ENCODE results near the gene PTCD2. TPM values are rescaled to one million over a fixed set of nuclear protein-coding genes. Genes with fewer than 3 reads are reported as not detected.

PTCD2 gene
- polyA plus RNA-seq, 3 donors: 11.3 to 11.7 (median 11.5) TPM

DNA sequence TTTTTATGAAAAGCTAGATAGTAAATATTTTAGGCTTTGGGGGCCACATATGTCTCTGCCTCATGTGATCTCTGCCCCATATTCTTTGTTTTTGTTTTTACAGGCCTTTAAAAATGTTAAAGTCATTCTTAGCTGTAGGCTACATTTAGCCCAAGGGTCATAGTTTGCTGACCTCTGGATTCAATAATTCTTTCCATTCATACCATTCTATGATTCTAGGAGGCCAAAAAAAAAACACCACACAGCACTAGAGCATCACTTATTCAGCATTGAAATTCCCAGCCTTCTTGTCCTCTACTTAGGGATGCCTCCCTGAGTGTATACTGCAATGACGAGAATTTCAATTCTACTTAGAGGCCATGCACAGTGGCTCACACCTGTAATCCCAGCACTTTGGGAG lies 17.0 kb downstream of the PTCD2 start:
- no peak for DNase-seq (ENCODE audit: low read depth in 3 of 3, low spot score in 2 of 3)

DNA sequence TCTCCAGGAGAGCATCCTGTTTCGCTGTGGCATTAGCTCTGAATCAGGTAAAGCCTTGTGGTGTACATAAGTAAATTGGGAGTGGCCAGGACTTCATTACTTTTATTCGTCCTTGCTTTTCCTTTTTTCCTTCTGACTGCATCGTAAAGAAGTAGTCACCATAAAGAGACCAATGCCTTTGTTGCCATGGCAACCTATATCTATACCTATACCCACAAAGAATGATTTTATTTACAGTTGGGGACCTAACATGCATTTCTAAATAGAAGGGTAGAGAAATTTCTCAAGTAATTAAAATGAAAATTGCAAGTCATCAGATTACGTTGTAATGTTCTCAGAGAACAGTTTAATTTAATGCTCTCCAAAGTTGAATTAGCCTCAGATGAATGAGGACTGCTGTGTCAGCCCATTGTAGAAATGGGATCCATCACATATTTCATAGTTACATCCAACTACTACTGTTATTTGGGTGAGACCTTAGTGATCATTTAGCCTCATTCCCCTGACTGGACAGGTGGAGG lies 18.6 kb downstream of the PTCD2 start:
- no peak for DNase-seq (ENCODE audit: low read depth in 3 of 3, low spot score in 2 of 3)

DNA sequence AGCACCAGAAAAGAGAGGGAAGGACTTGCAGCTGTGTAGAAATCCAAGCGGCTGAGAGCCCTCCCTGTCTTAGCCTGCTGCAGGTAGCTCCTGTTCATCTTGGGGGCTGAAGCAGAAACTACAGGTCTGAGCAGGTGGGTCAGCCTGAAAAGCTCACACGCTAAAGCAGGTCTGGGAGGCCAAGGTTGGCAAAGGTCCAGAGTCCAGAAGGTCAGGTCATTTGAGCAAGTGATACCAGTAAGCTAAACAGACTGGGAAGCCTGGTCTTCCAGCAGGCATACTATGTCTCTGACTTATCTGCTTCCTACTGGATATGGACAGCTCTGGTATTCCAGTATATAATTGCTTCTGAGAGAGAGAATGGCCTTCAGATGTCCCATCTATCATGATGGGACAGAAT lies 26.2 kb downstream of the PTCD2 start:
- no peak for DNase-seq (ENCODE audit: low read depth in 3 of 3, low spot score in 2 of 3)

DNA sequence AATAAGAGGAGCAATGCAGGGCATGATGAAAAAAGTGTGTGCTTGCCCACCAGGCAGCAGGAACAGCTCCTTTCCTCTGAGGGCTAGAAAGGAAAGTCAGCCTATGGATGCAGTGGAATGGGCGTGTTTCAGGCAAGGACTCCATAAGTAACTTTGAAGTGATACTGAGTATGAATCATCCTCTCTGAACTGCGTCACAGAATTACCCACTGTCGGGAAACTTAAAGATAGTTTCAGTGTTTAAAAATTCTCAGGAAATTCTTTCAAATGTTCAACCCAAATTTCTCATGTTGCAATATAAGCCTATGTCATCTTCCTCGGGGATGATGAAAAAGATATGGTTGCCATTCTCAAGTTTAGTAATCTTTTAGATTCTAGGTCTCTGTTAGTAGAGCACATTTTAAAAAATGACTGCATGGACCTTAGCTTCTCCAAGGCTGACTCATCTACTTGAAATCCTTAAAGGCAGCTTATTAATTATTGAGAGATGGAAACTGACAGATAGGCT lies 27.7 kb downstream of the PTCD2 start:
- DNase-seq (ENCODE audit: low read depth in 3 of 3, low spot score in 2 of 3): no peak

DNA sequence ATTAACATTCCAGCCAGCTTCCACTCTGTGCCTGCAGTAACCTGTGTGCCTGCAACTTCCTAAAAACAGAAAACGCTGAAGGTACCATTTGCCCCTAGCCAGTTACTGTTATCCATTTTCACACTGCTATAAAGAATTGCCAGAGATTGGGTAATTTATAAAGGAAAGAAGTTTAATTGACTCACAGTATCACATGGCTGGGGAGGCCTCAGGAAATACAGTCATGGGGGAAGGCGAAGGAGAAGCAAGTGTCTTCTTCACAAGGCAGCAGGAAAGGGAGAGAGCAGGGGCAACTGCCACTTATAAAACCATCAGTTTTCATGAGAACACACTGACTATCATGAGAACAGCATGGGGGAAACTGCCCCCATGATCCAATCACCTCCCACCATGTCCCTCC lies 31.2 kb downstream of the PTCD2 start:
- DNase-seq (ENCODE audit: low read depth in 3 of 3, low spot score in 2 of 3): no peak

DNA sequence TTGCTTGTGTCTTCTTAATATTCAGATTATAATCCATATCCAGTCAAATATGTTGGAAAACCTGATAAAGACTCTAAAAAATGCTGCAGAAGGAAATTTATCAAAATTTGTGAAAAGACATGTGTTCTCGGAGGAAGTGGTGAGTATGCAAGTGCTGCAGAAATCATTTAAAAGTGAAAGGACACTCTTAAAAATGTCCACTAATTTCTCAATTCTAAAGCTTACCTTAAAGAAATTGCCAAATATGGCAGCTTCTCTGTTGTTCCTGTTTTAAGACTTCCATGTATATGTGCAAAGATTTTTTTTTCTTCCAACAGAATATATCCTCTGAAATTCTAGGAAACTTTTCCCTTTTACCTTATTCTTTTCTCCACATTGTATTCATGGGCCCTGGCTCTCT lies 32.4 kb downstream of the PTCD2 start:
- no peak for DNase-seq (ENCODE audit: low read depth in 3 of 3, low spot score in 2 of 3)

DNA sequence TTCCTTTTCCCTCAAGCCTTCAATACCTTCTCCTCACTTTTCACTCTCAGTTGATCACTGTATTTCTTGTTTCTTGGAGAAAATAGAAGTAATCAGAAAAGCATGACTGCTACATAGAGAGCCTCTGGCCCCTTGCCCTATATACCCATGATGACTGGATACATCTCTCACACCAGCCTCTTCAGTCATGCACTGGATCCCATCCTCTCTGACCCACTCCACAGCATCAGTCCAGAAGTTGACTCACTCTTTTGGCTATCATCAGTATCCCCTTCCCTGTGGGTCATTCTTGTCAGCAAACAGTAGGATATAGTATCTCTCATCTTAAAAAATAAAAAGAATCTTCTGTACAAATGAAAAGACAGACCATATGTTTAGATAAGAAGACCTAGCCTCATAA lies 32.9 kb downstream of the PTCD2 start:
- DNase-seq (ENCODE audit: low read depth in 3 of 3, low spot score in 2 of 3): no peak

DNA sequence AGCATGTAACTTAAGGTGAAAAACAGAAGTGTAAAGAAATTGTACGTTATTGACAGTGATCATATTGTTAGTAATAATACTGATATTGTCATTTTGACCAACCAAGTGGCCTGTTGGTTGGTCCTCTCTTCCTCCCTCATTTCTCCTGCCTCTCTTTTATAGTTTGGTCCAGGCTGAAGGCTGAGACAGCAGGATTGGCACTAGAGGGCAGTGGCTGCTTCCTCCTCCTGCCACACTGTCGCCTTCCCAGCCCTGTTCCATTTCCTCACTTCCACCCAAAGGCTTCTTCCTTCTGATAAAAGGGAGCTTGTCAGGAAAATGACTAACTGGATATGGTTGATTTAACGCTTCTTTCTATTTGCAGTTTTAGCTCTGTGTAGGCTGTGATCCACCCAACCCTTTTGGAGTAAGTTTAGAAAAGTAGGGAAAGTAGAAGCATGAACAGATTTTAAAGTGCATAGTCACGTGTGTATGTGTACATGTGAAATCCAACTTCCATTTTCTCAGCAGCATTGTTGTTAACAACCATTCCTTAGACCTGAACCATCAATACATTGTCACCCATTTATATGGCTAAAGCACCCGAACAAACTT lies 35.6 kb downstream of the PTCD2 start:
- no peak for DNase-seq (ENCODE audit: low read depth in 3 of 3, low spot score in 2 of 3)

DNA sequence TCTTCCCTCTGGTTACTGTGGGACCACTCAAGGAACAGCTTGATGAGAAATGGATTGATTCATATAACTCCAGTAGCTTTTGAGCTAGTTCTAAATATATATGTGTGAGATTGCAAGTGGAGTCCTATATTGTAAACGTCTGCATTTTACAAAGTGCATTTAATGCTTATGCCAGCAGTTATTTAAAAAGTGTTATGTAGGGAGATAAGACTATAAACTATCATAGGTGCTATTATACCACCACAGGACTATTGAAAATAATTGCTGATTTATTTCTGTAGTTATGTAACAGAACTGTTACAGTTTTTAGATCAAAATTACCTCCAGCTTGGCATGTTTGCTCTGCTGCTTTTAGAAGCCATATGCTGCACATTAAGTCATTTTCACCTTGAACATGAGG lies 36.2 kb downstream of the PTCD2 start:
- no peak for DNase-seq (ENCODE audit: low read depth in 3 of 3, low spot score in 2 of 3)

DNA sequence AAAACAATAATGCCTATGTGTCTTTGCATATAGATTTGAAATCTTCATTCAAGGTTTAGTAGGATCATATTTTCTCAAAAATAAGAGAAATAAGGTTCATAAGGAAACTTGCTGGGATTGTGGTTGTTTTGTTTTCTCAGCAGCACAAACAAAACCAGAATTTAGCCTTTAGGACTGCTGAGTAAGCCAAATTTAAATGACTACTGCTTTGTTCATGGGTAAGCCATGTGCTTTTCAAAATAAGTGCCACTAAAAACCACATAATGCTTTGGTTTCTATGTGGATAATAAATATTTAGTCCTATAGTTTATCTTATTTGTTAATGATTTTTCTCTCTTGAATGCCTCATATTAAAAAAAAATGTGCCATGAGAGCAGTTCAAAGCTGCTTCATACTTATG lies 38.8 kb downstream of the PTCD2 start:
- DNase-seq (ENCODE audit: low read depth in 3 of 3, low spot score in 2 of 3): no peak

DNA sequence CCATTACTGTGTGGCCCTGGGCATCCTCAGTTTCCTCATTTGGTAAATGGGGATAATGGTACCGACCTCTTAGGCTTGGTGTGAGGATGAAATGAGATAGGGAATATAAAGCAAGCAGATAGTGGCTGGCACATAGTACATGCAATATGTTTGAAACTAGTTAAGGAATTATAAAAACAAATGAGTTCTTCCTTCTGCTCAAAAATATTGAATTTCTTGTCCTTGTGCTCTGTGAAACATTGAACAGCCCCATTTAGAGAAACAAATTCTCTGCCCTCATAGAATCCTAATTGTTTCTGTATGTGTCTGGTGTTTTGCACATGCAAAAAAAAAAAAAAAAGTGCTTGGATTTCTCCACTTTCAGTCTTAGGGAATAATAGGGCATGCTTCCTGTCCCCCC lies 39.7 kb downstream of the PTCD2 start:
- DNase-seq (ENCODE audit: low read depth in 3 of 3, low spot score in 2 of 3): no peak

DNA sequence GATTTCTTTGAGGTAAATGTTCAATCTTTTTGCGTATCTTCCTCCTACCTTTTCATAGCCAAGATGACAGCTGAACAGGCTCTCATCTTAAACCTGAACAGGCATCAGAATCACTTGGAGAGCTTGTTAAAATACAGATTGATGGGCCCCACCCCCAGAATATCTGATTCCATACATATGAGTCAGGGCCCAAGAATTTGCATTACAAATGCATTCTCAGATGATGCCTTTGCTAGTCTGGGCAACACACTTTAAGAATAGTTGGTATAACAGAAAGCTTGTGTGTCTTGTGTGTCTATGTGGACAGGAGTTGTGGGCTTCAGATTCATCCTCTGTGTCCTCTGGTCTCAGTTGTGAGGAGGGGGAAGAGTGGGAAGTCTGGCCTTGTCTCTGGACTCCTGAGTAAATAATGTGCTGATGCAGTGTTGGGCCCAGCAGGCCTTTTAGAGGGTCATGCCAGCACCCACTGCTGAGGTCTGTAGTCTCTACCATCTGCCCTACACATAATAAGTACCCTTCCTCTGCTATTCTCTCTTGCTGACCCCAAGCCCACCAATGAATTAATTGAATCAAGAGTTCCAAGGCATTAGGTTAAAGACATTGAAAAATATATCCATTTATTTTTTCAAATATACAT lies 43.1 kb downstream of the PTCD2 start:
- DNase-seq (ENCODE audit: low read depth in 3 of 3, low spot score in 2 of 3): no peak

DNA sequence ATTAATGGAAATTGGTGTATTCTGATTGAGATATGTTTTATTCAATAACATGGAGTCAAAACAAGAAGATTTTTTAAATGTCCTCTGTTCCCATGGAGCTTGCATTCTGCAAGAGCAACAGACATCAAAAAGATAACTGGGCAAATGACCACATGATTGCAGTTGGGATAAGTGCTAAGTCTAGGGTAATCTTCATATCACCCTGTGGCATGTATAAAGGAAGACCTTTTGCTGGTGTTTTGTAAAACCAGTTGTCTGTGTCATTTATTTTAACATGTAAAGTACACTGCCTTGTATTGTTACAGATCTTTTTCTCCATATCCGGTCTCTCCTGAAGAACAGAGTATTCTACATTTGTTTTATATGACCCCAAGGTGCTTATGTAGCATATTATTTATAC lies 44.0 kb downstream of the PTCD2 start:
- DNase-seq (ENCODE audit: low read depth in 3 of 3, low spot score in 2 of 3): no peak

DNA sequence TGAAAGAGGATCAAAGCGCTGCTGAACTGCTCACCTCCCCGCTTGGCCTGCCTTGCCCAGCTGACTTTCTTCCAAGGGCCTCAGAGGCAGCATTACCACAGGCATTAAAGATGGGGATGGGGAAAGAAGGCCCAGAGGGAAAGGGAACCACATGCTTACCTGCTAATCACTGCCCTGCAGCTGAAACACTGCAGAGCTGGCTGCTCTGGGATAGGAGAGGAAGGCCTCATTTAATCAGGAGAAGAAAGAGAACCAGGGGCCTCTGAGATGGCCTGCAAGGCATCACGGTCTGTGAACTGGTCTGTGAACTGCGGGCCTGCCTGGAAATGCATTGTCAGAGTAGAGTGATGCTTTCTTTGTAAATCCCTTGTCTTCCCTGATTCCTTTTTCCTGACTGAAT lies 44.8 kb downstream of the PTCD2 start:
- no peak for DNase-seq (ENCODE audit: low read depth in 3 of 3, low spot score in 2 of 3)

DNA sequence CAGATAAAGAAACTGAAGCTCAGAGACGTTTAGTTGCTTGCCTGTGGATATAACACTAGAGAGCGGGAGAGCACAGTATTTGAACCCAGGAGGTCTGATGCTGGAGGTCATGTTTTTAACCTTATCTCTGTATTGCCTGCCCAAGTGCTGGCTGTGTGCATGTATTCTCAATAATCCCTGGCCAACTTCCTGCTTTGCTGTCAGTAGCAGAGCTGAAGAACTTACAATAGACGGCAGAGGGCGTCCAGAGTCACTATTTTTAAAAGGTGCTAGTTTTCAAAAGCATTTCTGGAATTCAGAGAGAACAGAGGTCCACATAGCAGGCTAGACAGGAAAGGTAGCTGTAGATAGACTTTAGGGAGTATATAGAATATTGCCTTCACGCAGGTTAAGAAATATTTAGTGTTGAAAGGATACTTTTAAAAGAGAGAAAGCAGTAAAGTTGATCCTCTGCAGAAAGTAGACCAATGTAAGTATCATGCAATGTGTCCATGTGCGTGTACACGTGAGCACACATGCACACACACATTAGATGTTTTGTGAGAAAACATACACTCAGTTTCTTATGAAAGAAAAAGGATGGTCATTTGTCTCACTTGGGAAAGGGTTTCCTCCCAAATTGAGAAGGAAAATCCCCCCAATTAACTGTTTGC lies 46.3 kb downstream of the PTCD2 start:
- DNase-seq (ENCODE audit: low read depth in 3 of 3, low spot score in 2 of 3): peak; percentile 49 to 57 (median 51)

DNA sequence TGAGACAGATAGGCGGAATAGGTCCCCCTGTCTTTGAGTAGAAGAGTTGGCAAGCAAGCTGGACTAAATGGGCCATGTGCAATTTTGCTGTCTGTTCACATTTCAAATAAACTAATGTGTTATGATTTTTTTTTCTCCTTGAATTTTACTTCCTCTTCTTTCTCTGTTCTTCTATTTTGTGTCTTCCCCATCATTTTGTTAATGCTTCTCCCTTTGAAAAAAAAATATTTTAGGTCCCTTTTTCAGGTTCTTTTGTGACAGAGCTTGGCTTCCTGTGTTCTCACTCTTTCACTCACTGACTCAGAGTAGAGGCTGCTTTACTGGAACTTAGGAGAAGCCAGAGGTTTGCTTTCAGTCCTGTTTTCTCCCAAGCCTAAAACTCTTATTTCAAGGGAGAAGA lies 48.1 kb downstream of the PTCD2 start:
- no peak for DNase-seq (ENCODE audit: low read depth in 3 of 3, low spot score in 2 of 3)

DNA sequence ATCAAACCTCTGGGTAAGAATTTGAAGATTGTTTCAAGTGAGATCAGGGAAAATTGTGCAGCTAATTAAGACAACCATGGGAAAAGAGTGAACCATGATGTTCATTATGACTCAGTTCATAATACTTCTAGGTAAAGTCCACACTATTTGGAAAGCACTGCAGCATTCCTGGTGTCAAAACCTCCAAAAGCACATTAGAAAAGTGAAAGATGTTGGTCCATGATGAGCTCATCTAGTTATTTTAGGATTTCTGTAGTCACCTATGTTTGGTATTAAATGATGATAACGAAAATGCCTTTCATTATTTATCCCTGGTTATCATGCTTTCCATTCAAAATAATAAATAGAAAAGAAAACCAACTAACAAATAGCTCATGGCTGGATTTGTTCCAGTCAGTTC lies 49.1 kb downstream of the PTCD2 start:
- DNase-seq (ENCODE audit: low read depth in 3 of 3, low spot score in 2 of 3): no peak

DNA sequence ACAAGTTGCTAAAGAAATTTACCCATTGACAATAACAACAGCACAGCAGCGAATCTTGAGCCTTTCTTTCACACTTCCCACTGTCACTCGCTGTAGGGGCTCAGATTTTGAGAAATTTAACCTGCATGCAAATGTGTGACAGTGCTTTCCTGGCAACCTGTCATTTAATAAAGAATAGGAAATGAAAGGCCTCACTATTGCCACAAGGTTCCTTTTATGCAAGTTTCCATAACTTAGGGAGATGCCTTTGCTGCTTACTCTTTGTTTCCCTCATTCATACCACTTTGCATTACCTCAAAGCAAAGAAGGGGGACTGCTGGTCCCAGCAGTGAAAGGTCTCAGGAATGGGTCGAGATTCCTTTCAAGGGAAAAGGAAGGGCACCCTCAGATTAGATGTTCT lies 49.5 kb downstream of the PTCD2 start:
- no peak for DNase-seq (ENCODE audit: low read depth in 3 of 3, low spot score in 2 of 3)

DNA sequence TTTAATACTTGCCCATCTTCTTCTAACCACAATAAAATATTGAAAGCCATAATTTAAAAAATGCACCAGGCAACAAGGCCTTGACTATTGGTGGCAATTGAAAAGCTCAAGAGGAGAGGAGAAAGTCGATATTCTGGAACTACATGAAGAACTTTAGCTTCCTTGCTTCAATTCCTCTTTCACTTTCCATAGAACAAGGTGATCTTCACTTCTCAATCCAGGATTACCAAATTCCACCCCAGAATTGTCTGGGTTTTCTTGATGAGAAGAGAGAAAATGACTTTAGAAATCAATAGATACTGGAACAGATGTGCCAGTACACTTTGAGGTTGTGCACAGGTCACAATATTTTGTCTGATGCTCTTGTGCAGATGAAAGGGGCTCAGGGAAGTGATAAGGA lies 52.2 kb downstream of the PTCD2 start:
- DNase-seq (ENCODE audit: low read depth in 3 of 3, low spot score in 2 of 3): no peak

DNA sequence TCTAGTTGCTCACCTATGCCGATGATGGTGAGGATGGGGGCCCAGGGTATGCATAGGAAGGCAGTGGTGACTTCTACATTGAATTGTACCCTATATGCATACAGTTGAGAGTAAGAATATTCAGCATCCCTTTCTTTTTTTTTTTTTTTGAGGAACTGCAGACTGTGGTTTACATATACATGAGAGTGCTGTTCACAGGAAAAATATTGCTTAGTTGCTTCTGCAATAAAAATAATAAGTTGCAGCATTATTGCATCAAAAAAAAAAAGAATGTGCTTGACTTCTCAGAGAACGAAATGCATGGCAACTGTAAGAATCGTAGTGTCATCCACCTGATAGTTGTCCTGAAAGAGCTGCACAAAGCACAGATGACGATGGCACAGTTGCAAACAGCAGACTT lies 52.8 kb downstream of the PTCD2 start:
- DNase-seq (ENCODE audit: low read depth in 3 of 3, low spot score in 2 of 3): no peak

DNA sequence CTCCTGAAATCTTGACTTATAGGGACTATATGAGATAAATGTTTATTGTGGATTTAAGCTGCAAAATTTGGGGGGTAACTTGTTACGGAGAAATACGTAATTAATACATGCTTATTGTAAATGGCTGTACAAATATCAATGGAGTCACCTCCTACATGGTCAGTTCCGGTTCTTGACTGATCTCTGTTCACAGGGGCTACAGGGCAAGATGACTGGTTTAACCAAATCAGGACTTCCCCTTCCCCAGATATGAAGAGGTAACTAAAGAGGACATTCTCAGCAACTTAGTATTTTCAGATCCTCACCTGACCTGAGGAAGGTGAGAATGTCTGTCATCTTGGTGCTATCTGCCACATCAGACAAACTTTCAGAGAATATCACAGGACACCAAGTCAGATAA lies 54.7 kb downstream of the PTCD2 start:
- no peak for DNase-seq (ENCODE audit: low read depth in 3 of 3, low spot score in 2 of 3)

DNA sequence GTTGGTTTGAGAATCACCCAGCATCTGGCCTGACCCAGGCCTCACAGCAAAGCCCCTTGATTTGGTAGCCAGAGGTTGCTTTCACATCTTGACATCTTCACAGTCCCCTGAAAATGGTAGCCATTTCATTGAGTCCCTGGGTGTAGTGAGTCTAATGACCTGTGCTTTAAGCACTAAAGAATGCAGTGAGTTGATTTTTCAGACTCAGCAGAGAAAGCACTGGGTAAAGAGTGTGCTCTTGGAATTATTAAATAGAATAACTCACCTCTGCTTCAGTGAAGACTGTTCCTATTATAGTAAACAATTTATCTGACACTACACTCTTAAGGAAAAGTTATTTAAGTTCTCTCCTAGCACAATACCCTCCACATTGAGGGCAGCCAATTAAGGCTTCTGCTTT lies 56.2 kb downstream of the PTCD2 start:
- no peak for DNase-seq (ENCODE audit: low read depth in 3 of 3, low spot score in 2 of 3)

Data from right renal cortex interstitium (tissue), 3 donors.